ENCODE data around the gene INHBE.
"Not testable (repeated sequence)": the region's sequence is repeated elsewhere in the genome, so short reads cannot be mapped to it uniquely, and the experiment has no call there.

The INHBE gene

GRCh38 chr12:57476993-57477709 is 22.0 kb downstream of the INHBE start:
- DNase-seq = no peak

GRCh38 chr12:57477710-57478681 is 22.9 kb downstream of the INHBE start:
- DNase-seq = peak; percentile 84 to 91 (median 86)

- DNase-seq = no peak
These were observed 23.9 kb downstream of the INHBE start for GRCh38 chr12:57479043-57479375.

- DNase-seq = peak in 1 of 3 donors; percentile 48
These were observed 24.4 kb downstream of the INHBE start, which contains the start of gene ARHGAP9 for GRCh38 chr12:57479376-57480115. ARHGAP9 (minus strand) TSS chr12:57479866; CDS start chr12:57479406, 460 bp downstream.

GRCh38 chr12:57481671-57482070 is 26.6 kb downstream of the INHBE start:
- DNase-seq = no peak

- no peak for DNase-seq
These were observed 28.4 kb downstream of the INHBE start for GRCh38 chr12:57483466-57483865.

- DNase-seq = no peak
These were observed 30.6 kb downstream of the INHBE start for GRCh38 chr12:57485695-57486094.

- DNase-seq = no peak
These were observed 32.0 kb downstream of the INHBE start for GRCh38 chr12:57487055-57487596.

GRCh38 chr12:57487597-57488401 is 32.7 kb downstream of the INHBE start, which contains the start of gene MARS1:
MARS1 (plus strand) TSS chr12:57488068; CDS start chr12:57488091, 23 bp downstream.
- DNase-seq = peak; percentile 96 to 98 (median 97)

GRCh38 chr12:57488402-57489156 is 33.5 kb downstream of the INHBE start:
- DNase-seq = no peak

- DNase-seq = peak; percentile 20 to 42 (median 37)
These were observed 34.1 kb downstream of the INHBE start for GRCh38 chr12:57489157-57489641.

- no peak for DNase-seq
These were observed 35.0 kb downstream of the INHBE start for GRCh38 chr12:57490126-57490525.

- DNase-seq = peak in 1 of 3 donors; percentile 10
These were observed 36.5 kb downstream of the INHBE start for GRCh38 chr12:57491393-57492280.

- not testable (repeated sequence) for DNase-seq
These were observed 40.1 kb downstream of the INHBE start for GRCh38 chr12:57495051-57495701.

- DNase-seq = no peak
These were observed 41.7 kb downstream of the INHBE start for GRCh38 chr12:57496822-57497221.

- no peak for DNase-seq
These were observed 42.4 kb downstream of the INHBE start for GRCh38 chr12:57497223-57498131.

- no peak for DNase-seq
These were observed 43.0 kb downstream of the INHBE start for GRCh38 chr12:57498132-57498502.

GRCh38 chr12:57498571-57498970 is 43.5 kb downstream of the INHBE start:
- DNase-seq = no peak
